Fibroblast of pulmonary artery (primary cell): ENCODE data around the gene ETV3L.
A peak's percentile ranks its signal among the peaks of the same experiment; 100 is the strongest.

Source experiments
- DNase-seq: peaks from one replicate; pipeline ENCODE4 v3.0.0-alpha.2; 2010; ENCODE audit warnings: low read depth
- H3K4me3 ChIP-seq: replicated peaks from 2 replicates; pipeline ENCODE4 v1.5.1; 2011; ENCODE audit warnings: low read depth, mild to moderate bottlenecking, control low read depth, low read length, moderate library complexity
- CTCF ChIP-seq: IDR thresholded peaks from 2 replicates; pipeline ENCODE4 v1.5.1; 2011; ENCODE audit warnings: mild to moderate bottlenecking, control low read depth, low read length, inconsistent platforms; ENCODE audit errors: missing control alignments

Gene ETV3L

GRCh38 chr1:157132616-157133167, 33.1 kb upstream of the ETV3L start:
- no peak overlapping the region for H3K4me3 ChIP-seq
- DNase-seq, result no peak
- no peak for TF ChIP-seq CTCF

- no peak for TF ChIP-seq CTCF
- no peak overlapping the region for H3K4me3 ChIP-seq
- DNase-seq, result no peak
Measured at GRCh38 chr1:157132111-157132510, 32.5 kb upstream of the ETV3L start.

- no peak overlapping the region for H3K4me3 ChIP-seq
- no peak for DNase-seq
- no peak for TF ChIP-seq CTCF
Measured at GRCh38 chr1:157131281-157131680, 31.7 kb upstream of the ETV3L start.

- no peak for DNase-seq
- H3K4me3 ChIP-seq, result no peak overlapping the region
- TF ChIP-seq CTCF, result peak; percentile 4
Measured at GRCh38 chr1:157124855-157125254, 25.2 kb upstream of the ETV3L start.

- DNase-seq, result no peak
- H3K4me3 ChIP-seq, result no peak overlapping the region
- TF ChIP-seq CTCF, result no peak
Measured at GRCh38 chr1:157119448-157119847, 19.8 kb upstream of the ETV3L start.

- TF ChIP-seq CTCF, result no peak
- no peak for DNase-seq
- H3K4me3 ChIP-seq, result no peak overlapping the region
Measured at GRCh38 chr1:157119008-157119407, 19.4 kb upstream of the ETV3L start.

GRCh38 chr1:157117527-157118057, 18.0 kb upstream of the ETV3L start:
- DNase-seq, result no peak
- H3K4me3 ChIP-seq, result no peak overlapping the region
- no peak for TF ChIP-seq CTCF
